Calu3 (cell line): ENCODE measurements around the gene ZBTB12. TPM values are rescaled to one million over a fixed set of nuclear protein-coding genes. Genes with fewer than 3 reads are reported as not detected.
A peak's percentile ranks its signal among the peaks of the same experiment; 100 is the strongest.

Experiments used
- BruUV-seq: library from RNA; stranded (reverse); fragments of 400-500 nt; replicated peaks from 2 replicates; lab custom pipeline; 2021; lab: Mats Ljungman, UMichigan
- CTCF ChIA-PET: fragments of 300-600 bp; sonication (Branson Sonifier 250); formaldehyde crosslinking; loops from one replicate; lab custom pipeline; 2022; ENCODE audit warnings: antibody characterized with exemption; lab: Charles Lee
- DNase-seq: peaks from one replicate; pipeline ENCODE4 v3.0.0; 2022
- H3K27ac Mint-ChIP-seq: one replicate; pipeline ENCODE4 v1.8.0; 2022; ENCODE audit warnings: mixed read lengths; ENCODE audit not compliant: unreplicated experiment
- H3K27me3 Mint-ChIP-seq: one replicate; pipeline ENCODE4 v1.8.0; 2022; ENCODE audit warnings: mixed read lengths; ENCODE audit not compliant: unreplicated experiment
- H3K36me3 Mint-ChIP-seq: one replicate; pipeline ENCODE4 v1.8.0; 2022; ENCODE audit warnings: mild to moderate bottlenecking, moderate library complexity, mixed read lengths; ENCODE audit not compliant: insufficient read depth, unreplicated experiment
- H3K4me1 Mint-ChIP-seq: one replicate; pipeline ENCODE4 v1.8.0; 2022; ENCODE audit warnings: mild to moderate bottlenecking, low read depth, mixed read lengths; ENCODE audit not compliant: unreplicated experiment
- H3K4me3 Mint-ChIP-seq: one replicate; pipeline ENCODE4 v1.8.0; 2022; ENCODE audit warnings: mild to moderate bottlenecking, low read depth, moderate library complexity, mixed read lengths; ENCODE audit not compliant: unreplicated experiment
- H3K9me3 Mint-ChIP-seq: one replicate; pipeline ENCODE4 v1.8.0; 2022; ENCODE audit warnings: low read depth, mixed read lengths; ENCODE audit not compliant: unreplicated experiment
- intact Hi-C: fragments of 100-400 bp; cut with micrococcal nuclease; formaldehyde crosslinking; loops from one replicate; pipeline ENCODE4 v1.10.0; 2022; ENCODE audit not compliant: unreplicated experiment
- total RNA-seq: library from RNA; stranded (reverse); gene quantifications from 2 replicates; pipeline ENCODE4 v1.2.3, GENCODE V29; 2022
- TF ChIP-seq, protein P1 (sequence below): fragments of 200-600 bp; IDR thresholded peaks from one replicate; pipeline ENCODE4 v1.8.0; 2022; ENCODE audit warnings: antibody characterized with exemption; ENCODE audit not compliant: unreplicated experiment

Gene ZBTB12
- total RNA-seq, 1 experiment from 2014 or later: 28.1 TPM

DNA sequence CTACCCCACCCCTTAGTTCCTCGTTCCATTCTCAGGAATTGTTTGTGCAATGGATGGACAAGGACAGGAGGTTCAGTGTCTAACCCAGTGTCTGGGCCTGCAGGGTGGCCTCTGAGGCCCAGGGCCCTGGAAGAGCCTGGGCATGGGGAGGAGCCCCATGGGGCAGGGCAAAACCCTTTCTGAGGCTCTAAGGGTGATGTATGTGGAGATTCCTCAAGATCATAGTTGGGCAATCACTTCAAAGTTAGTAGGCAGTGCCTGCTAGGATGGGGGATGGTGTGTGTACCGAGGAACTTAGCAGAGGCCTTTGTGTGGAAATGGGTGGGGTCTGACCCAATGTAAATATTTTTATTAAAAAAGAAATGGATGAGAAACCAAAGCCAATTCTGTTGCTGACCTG, 18.9 kb upstream of the ZBTB12 start:
- Mint-ChIP-seq H3K9me3 (no peaks in the 10 kb centered on the region), H3K4me1 (peaks cover 13% of the 10 kb centered on the region), H3K4me3 (no peak overlapping the region), H3K36me3 (no peaks in the 10 kb centered on the region), H3K27ac (no peak overlapping the region), H3K27me3 (no peaks in the 10 kb centered on the region)
- CTCF ChIA-PET: interaction anchor here (1.2 kb wide), 2 partner anchors 25 to 31 kb away, joined by 3 to 5 read pairs; partner anchors contain the start of gene CFB
- intact Hi-C loops: no loop called here
- TF ChIP-seq, protein P1, sequence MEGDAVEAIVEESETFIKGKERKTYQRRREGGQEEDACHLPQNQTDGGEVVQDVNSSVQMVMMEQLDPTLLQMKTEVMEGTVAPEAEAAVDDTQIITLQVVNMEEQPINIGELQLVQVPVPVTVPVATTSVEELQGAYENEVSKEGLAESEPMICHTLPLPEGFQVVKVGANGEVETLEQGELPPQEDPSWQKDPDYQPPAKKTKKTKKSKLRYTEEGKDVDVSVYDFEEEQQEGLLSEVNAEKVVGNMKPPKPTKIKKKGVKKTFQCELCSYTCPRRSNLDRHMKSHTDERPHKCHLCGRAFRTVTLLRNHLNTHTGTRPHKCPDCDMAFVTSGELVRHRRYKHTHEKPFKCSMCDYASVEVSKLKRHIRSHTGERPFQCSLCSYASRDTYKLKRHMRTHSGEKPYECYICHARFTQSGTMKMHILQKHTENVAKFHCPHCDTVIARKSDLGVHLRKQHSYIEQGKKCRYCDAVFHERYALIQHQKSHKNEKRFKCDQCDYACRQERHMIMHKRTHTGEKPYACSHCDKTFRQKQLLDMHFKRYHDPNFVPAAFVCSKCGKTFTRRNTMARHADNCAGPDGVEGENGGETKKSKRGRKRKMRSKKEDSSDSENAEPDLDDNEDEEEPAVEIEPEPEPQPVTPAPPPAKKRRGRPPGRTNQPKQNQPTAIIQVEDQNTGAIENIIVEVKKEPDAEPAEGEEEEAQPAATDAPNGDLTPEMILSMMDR: no peak
- DNase-seq: no peak
- BruUV-seq: no TSS peak

DNA sequence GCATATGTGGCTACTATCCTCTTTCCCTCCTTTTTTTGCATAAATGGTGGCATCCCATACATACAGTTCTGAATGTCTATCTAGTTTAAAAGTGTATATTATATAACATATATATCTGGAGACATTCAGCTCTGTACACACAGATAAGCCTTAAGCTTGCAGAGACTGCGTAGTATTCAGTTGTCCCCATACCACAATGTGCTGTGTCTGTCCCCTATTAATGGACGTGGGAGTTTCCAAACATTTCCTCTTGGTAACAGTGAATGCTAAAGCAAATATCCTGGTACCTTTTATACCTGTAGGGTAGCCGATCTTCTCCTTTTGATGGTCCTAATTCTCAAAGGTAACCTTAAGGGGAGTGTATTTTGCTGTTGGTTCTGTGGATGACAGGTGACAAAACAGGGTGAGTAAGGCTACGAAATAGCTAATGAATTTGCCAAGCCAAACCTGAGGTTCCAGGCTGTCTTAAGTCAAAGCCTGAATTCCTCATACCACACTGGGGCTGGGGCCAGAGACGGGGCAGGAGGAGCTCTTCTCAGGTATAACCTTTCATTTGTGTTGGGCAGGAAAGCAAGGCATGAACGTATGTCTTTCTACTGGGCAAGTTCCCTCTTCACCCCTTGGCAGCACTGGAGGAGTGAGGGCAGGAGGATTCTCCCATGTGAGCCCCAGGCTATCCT, 17.9 kb upstream of the ZBTB12 start:
- DNase-seq: peak; percentile 36
- Mint-ChIP-seq H3K9me3 (peaks cover 2% of the 10 kb centered on the region), H3K27ac (no peak overlapping the region), H3K4me1 (peaks cover 21% of the 10 kb centered on the region), H3K27me3 (no peaks in the 10 kb centered on the region), H3K4me3 (no peak overlapping the region), H3K36me3 (no peaks in the 10 kb centered on the region)
- intact Hi-C loops: no loop called here
- CTCF ChIA-PET: interaction anchor here (0.9 to 1.4 kb wide), 3 partner anchors 13 to 128 kb away, joined by 3 to 8 read pairs (median 3); partner anchors contain the start of gene CFB
- TF ChIP-seq, protein P1: no peak
- no TSS peak for BruUV-seq

DNA sequence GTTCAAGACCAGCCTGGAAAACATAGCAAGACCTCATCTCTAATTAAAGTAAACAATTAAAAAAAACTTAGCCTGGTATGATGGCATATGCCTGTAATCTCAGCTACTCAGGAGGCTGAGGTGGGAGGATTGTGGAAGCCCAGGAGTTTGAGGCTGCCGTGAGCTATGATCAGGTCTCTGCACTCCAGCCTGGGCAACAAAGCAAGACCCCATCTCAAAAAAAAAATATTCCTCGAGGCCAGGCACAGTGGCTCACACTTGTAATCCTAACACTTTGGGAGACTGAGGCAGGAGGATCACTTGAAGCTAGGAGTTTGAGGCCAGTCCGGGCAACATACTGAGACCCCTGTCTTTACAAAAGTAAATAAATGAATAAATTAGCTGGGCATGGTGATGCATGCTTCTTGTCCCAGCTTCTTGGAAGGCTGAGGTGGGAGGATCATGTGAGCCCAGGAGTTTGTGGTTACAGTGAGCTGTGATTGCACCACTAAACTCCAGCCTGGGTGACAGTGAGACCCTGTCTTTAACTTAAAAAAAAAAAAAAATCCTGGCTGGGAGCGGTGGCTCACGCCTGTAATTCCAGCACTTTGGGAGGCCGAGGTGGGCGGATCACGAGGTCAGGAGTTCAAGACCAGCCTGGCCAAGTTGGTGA, 16.3 kb upstream of the ZBTB12 start:
- Mint-ChIP-seq H3K36me3 (no peaks in the 10 kb centered on the region), H3K27me3 (no peaks in the 10 kb centered on the region), H3K4me3 (no peak overlapping the region), H3K27ac (no peak overlapping the region), H3K4me1 (peaks cover 21% of the 10 kb centered on the region), H3K9me3 (peaks cover 2% of the 10 kb centered on the region)
- TF ChIP-seq, protein P1: no peak
- CTCF ChIA-PET: interaction anchor here (0.7 to 1.9 kb wide), 3 partner anchors 8 to 40 kb away, joined by 3 to 5 read pairs (median 5); no protein-coding TSS in a partner anchor
- DNase-seq: no peak
- intact Hi-C loops: no loop called here
- no TSS peak for BruUV-seq

DNA sequence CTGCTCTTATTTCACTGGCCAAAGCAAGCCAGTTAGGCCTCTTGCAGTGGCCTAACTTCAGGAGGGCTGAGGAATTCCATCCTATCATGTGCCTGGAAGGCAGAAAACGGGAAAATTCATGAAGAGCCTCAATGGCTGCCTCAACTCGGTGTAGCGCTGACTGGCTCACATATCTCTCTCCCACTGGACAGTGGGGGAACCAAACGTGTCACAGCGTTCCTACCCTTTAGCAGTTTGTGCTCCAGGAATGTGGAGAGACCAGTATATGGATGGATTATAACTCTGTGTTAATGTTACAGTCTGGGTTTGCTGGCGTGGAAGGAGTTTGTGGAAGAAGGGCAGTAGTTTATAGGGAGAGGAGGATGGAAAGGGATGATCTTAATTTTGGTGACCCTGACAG, 13.9 kb upstream of the ZBTB12 start:
- H3K27me3 Mint-ChIP-seq: no peaks in the 10 kb centered on the region
- no peak for DNase-seq
- BruUV-seq: no TSS peak
- H3K4me3 Mint-ChIP-seq: no peak overlapping the region
- no peaks in the 10 kb centered on the region for H3K36me3 Mint-ChIP-seq
- H3K9me3 Mint-ChIP-seq: peaks cover 2% of the 10 kb centered on the region
- TF ChIP-seq, protein P1: no peak
- CTCF ChIA-PET: no interaction called here
- peaks cover 32% of the 10 kb centered on the region for H3K4me1 Mint-ChIP-seq
- intact Hi-C loops: no loop called here
- no peak overlapping the region for H3K27ac Mint-ChIP-seq
